GM13976 (cell line): ENCODE results near the gene RUFY1.

Experiments used
- DNase-seq: peaks from one replicate; pipeline ENCODE4 v3.0.0; 2012; ENCODE audit warnings: low spot score
- CTCF ChIP-seq: IDR thresholded peaks from 2 replicates; pipeline ENCODE4 v1.5.1; 2012; ENCODE audit warnings: borderline replicate concordance, mild to moderate bottlenecking; ENCODE audit not compliant: insufficient read depth; ENCODE audit errors: extremely low read depth, missing control alignments, control extremely low read depth
- in situ Hi-C: fragments of 300-500 bp; cut with MboI; formaldehyde crosslinking; loops from one replicate; pipeline ENCODE4 v1.12.0; 2022; ENCODE audit warnings: low sequenced_read_pairs, mixed read lengths, inconsistent platforms; ENCODE audit not compliant: unreplicated experiment

The RUFY1 gene

GRCh38 chr5:179610903-179611265 lies 60.5 kb downstream of the RUFY1 start:
- no peak for TF ChIP-seq CTCF
- in situ Hi-C loops: no loop called here
- DNase-seq: no peak

GRCh38 chr5:179612577-179613459 lies 62.5 kb downstream of the RUFY1 start:
- TF ChIP-seq CTCF: no peak
- no peak for DNase-seq
- in situ Hi-C loops: no loop called here

GRCh38 chr5:179613460-179614071 lies 63.2 kb downstream of the RUFY1 start:
- no peak for DNase-seq
- in situ Hi-C loops: no loop called here
- TF ChIP-seq CTCF: no peak

GRCh38 chr5:179614745-179615144 lies 64.4 kb downstream of the RUFY1 start:
- DNase-seq: no peak
- no peak for TF ChIP-seq CTCF
- in situ Hi-C loops: no loop called here

GRCh38 chr5:179615203-179615602 lies 64.8 kb downstream of the RUFY1 start:
- DNase-seq: no peak
- in situ Hi-C loops: no loop called here
- no peak for TF ChIP-seq CTCF

GRCh38 chr5:179616002-179616594 lies 65.7 kb downstream of the RUFY1 start:
- in situ Hi-C loops: no loop called here
- DNase-seq: no peak
- no peak for TF ChIP-seq CTCF
